Caki2 (cell line): ENCODE measurements around the gene PAPLN. TPM values are rescaled to one million over a fixed set of nuclear protein-coding genes. Genes with fewer than 3 reads are reported as not detected.

Source experiments
- DNase-seq: peaks from one replicate; pipeline ENCODE4 v3.0.0-alpha.2; 2015; ENCODE audit warnings: low read depth
- in situ Hi-C: cut with HindIII; loops from 2 replicates; pipeline ENCODE4 v1.10.0; 2016; ENCODE audit warnings: low sequenced_read_pairs, low pct_unique_long_range_greater_than_20kb, mixed read lengths
- total RNA-seq: library from RNA; depleted of rRNA; stranded (reverse); fragments of >200 nt; shearing (Covaris generic); gene quantifications from 2 replicates; pipeline ENCODE4 v1.2.3, GENCODE V29; 2014; ENCODE audit warnings: low replicate concordance

PAPLN gene
- total RNA-seq, 1 experiment from 2014 or later = 21.2 TPM

DNA sequence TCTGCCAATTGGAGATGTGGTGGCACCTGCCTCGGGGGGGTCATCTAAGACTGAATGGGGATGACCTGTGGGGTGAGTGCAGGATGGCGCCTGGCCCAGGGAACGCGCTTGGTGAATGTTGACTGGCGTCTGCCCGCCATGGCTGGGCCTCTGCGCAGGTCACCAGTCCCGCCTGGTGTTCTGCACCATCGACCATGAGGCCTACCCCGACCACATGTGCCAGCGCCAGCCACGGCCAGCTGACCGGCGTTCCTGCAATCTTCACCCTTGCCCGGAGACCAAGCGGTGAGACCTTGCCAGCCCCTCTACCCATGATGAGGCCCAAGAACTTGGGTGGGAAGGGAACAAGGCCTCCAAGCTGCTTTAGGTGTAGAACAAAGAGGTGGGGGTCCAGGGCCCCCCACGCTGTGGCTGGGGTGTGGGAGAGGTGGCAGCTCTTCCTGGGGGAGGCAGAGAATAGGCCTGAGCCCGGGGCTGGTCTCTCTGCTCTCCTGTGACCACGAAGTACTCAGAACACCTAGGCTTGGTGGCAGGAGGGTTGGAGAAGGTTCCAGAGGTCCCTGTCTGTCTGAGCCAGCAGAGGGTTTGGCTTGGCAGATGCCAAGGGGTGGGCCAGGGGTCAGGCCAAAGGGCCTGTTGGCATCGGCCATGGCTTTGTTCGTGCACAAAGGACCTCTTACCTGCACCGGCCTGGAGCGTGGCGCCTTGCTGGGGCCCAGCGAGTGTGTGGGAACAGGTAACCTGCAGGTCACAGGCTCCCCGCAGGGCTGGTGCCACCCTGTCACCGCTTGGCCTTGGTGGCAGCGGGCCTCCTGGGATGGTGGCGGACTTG is 15.4 kb downstream of the PAPLN start:
- no peak for DNase-seq
- in situ Hi-C loops = no loop called here

DNA sequence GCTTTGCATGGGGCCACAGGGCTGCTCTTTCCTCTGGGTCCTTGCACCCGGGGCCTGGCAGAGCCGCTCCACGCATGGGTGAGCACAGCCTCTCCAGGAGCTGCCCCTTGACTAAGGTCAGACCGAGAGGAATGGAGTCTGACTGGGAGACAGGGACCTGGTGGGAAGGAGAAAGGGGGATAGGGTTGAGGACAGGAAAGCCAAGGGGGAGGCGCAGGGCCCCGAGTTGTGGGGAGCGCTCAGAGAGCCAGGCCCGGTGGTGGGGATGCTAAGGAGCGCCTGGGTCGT is 16.0 kb downstream of the PAPLN start:
- DNase-seq = no peak
- in situ Hi-C loops = no loop called here

DNA sequence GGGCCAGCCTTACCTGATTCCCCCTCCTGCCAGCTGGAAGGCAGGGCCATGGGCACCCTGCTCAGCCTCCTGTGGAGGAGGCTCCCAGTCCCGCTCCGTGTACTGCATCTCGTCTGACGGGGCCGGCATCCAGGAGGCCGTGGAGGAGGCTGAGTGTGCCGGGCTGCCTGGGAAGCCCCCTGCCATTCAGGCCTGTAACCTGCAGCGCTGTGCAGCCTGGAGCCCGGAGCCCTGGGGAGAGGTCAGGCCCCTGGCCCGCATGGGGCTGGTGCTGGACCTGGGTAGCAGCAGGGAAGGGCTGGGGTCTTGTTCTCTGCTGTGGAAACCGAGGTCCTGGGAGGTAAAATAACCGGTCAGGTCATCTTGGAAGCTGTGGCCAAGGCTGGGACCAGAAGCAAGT is 16.4 kb downstream of the PAPLN start:
- in situ Hi-C loops = no loop called here
- DNase-seq = no peak

DNA sequence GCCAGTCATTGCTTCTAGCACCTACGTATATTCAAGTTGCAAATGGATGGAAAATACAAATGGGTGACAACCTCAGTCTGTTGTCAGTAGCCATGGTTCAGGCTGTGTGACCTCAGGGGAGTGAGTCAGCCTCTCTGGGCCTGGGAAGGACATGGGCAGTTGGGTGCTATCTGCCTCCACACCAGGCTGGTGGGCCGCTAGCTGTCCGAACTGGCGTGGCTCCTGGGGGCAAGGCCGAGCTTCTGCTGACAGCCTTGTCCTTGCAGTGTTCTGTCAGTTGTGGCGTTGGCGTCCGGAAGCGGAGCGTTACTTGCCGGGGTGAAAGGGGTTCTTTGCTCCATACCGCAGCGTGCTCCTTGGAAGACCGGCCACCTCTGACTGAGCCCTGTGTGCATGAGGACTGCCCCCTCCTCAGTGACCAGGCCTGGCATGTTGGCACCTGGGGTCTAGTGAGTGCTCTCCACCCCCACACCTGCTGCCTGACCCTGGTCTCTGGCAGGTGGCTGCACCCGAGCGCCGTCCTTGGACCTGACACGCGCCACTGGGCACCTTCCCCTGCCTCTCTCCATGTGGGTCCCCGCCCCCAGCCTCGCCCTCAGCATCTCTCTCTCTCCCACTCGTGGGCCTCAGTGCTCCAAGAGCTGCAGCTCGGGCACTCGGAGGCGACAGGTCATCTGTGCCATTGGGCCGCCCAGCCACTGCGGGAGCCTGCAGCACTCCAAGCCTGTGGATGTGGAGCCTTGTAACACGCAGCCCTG is 17.1 kb downstream of the PAPLN start:
- in situ Hi-C loops = no loop called here
- DNase-seq = no peak

DNA sequence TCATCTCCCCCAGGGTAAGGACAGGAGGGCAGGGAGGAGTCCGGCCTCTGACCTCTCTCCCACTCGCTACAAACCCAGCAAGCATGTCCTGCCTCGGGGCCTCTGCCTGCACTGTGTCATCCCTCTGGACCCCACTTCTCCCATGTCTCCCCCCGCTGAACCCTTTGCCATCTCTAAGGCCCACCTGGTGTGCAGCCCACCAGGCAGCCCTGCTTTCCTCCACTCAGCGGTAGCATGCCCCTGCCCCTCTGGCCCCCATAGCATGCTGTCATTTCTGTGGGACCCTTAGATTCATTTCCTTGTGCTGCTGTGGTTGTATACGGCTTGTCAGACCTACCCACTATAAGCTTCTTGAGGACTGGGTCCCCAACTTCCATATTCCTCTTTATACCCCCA is 17.7 kb downstream of the PAPLN start:
- in situ Hi-C loops = no loop called here
- DNase-seq = no peak

DNA sequence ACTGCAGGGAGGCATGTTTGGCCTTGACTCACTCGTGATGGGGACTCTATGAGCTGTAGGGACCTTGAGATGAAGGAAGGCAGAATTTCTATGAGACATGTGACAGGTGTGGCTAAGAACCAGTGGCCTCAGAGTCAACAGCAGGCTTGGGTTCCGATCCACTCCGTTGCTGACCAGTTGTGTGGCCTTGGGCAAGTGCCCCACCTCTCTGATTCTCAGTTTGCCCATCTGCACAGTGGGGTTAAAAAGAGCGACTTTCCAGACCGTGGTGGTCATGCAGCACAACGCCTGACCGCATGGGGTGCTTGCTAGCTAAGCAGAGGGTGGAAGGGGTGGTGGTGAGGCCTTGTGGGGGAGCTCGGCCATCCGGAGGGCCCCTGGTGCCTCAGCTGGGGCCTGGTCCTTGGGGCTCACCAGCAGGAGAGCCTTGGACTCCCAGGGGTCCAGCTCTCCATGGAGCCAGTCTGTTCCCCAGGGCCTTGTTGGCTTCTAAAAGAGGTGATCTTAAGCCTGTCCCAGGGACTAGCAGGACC is 18.5 kb downstream of the PAPLN start:
- in situ Hi-C loops = no loop called here
- DNase-seq = no peak

DNA sequence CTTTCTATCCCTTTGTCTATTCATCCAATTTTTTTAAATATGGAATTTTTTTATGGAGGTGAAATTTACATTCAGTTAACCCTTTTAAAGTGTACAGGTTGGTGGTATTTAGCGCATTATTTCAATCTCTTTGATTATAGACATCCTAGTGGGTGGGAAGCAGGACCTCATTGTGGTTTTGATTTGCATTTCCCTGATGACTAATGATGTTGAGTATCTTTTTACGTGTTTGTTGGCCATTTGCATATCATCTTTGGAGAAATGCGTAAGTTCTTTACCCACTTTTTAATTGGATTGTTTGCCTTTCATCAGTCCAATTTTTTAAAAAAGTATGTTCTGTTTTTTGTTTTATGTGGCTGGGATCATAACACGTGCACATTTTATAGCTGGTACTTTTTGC is 20.8 kb downstream of the PAPLN start:
- in situ Hi-C loops = no loop called here
- no peak for DNase-seq

DNA sequence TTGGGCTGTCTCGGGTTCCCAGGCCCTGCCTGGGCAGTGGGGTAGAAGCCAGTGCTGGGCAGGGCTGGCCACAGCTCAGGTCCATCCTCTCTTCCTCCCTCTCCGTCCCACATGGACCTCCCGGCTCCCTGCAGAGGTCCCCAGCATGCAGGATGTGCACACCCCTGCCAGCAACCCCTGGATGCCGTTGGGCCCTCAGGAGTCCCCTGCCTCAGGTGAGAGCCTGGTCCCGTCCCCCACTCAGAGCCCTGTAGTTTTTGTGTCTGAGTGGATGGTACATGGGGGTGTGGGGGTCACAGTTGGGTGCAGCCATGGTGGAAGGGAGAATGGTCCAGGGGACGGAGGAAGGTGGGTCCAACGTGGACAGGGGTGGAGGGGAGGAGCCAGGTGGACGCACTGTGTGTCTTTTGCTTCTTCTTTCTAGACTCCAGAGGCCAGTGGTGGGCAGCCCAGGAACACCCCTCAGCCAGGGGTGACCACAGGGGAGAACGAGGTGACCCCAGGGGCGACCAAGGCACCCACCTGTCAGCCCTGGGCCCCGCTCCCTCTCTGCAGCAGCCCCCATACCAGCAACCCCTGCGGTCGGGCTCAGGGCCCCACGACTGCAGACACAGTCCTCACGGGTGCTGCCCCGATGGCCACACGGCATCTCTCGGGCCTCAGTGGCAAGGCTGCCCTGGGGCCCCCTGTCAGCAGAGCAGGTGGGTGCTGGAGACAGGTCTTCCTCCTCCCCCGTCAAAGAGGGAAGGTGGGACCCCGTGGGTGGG is 21.7 kb downstream of the PAPLN start:
- in situ Hi-C loops = no loop called here
- no peak for DNase-seq

DNA sequence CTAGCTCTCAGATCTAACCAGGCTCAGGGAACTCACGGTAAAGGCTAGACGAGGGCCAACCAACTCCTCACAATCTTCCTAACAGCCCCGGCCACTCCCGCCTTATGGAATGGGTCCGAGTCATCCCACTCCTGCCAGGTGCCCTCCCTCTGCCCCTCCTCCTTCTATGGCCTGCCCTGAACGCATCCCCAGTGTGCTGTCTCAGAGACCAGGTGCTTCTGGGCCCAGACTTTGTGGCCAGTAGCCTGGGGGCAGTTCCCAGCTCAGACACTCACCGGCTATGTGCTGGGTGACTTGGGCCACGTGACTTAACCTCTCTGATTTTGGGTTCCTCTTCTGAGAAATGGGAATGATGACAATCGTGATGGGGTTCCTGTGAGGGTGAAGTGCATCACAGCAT is 22.5 kb downstream of the PAPLN start:
- in situ Hi-C loops = no loop called here
- DNase-seq = no peak

DNA sequence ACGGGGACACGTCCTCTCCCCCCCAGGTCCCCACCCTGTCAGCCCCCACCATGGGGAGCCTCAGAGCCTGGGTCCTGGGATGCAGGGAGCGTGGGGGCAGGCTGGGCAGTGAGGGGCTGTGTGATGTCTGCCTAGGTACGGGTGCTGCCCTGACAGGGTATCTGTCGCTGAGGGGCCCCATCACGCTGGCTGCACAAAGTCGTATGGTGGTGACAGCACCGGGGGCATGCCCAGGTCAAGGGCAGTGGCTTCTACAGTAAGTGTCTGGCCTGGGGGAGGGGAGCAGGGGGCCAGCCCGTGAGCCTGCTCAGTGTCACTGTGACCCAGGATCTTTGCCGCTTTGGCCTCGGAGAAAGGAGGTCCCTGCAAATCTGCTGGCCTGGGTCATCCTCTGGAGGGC is 23.3 kb downstream of the PAPLN start:
- DNase-seq = no peak
- in situ Hi-C loops = no loop called here

DNA sequence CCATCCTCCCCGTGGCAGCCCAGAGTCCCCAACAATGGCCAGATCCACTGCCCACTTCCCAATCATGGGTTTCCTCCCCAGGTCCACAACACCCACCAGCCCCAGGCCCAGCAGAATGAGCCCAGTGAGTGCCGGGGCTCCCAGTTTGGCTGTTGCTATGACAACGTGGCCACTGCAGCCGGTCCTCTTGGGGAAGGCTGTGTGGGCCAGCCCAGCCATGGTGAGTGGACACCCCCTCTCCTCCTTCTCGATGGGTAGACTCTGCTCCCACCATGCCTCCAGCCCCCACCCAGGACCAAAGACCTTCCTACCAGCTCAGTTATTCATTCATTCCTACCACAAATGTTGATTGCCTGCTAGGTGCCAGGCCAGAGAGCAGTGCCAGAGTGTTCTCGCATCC is 23.8 kb downstream of the PAPLN start:
- no peak for DNase-seq
- in situ Hi-C loops = no loop called here

DNA sequence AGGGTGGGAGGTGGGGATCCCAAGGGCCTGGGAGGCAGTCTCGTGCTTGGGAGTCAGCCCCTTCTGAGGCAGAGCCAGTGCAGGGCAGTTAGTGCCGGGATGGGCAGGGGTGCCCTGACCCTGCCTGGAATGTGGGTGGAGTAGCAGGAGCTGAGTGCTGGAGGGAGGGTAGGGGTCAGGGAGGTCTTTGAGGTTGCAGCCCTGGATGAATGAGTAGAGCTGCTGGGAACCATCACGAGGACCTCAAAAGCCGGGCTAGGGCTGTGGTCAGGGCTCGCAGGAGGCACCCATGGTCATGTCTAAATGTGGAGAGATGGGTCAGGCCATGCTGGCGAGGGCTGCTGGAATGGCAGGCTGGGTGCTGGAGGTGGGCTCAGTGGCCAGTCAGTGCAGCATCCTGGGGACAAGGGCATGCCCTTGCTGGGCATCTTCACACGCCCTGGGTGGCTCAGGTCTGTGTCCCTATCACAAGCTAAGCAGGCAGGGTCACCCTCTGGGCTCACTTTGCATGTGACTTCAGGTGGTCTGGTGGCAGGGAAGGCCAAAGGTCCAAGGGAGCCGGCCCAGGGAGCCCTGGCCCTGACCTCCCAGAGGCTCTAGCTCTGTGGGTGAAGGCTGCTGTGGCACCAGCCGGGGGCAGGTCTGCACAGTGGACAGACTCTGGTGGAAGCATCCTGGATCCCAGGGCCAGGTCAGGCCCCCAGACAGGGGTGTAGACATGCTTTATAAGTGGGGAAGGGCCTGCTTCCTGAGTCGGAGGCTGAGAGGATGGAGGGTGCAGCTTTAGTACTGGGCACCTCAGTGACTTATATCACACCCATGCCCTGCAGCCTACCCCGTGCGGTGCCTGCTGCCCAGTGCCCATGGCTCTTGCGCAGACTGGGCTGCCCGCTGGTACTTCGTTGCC is 24.5 kb downstream of the PAPLN start:
- no peak for DNase-seq

DNA sequence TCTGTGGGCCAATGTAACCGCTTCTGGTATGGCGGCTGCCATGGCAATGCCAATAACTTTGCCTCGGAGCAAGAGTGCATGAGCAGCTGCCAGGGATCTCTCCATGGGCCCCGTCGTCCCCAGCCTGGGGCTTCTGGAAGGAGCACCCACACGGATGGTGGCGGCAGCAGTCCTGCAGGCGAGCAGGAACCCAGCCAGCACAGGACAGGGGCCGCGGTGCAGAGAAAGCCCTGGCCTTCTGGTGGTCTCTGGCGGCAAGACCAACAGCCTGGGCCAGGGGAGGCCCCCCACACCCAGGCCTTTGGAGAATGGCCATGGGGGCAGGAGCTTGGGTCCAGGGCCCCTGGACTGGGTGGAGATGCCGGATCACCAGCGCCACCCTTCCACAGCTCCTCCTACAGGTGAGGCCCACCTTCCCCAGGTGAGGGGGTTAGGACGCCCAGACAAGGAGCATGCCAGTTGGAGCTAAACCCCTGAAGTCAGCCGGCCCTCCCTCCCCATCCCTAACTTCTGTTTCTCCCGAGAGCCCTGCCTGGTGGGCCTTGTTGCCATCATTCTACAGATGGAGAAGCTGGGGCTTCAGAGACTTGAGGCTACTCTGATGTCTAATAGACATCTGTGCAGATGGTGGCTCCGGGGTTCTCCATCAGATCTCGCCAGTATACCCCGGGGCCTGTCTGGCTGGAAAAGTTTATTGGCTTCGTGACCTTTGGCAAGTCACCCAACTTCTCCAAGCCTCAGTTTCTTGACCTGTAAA is 25.3 kb downstream of the PAPLN start:
- no peak for DNase-seq
- in situ Hi-C loops = no loop called here

More for the DNA sequence above, 24.5 kb downstream of the PAPLN start:
- in situ Hi-C loops = no loop called here

DNA sequence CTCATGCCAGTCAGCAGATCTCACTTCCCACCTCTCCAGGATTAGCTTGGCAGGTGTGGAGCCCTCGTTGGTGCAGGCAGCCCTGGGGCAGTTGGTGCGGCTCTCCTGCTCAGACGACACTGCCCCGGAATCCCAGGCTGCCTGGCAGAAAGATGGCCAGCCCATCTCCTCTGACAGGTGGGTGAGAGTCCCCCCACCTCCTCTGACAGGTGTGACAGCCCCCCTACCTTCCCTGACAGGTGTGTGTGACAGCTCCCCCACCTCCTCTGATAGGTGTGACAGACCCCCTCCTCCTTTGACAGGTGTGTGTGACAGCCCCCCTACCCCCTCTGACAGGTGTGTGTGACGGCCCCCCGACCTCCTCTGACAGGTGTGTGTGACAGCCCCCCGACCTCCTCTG is 26.3 kb downstream of the PAPLN start:
- DNase-seq = no peak
- in situ Hi-C loops = no loop called here

DNA sequence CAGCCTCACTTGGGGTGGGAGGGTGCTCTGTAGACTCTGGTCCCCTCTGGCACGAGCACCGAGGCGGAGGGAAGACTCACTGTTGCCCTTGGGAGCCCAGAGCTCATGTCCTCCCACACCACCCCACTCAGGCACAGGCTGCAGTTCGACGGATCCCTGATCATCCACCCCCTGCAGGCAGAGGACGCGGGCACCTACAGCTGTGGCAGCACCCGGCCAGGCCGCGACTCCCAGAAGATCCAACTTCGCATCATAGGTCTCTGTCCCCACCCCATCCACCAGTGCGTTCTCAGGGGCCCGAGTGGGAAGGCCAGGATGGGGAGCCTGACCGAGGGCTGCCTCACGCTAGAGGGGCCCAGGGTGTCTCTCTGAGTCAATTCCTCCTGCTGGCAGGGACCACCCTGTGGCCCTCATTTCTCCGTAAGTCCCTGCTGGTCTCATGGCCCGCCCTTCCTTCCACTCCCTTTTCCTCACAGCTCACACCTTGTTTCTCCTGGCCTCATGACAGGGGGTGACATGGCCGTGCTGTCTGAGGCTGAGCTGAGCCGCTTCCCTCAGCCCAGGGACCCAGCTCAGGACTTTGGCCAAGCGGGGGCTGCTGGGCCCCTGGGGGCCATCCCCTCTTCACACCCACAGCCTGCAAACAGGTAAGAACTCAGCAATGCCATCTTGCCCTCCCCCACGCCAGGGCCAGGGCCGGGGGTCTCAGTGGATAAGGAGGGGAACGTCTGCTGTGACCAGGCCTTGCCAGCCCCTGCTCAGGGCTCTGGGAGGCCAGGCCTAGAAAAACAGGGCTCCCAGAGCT is 27.0 kb downstream of the PAPLN start:
- DNase-seq = no peak

DNA sequence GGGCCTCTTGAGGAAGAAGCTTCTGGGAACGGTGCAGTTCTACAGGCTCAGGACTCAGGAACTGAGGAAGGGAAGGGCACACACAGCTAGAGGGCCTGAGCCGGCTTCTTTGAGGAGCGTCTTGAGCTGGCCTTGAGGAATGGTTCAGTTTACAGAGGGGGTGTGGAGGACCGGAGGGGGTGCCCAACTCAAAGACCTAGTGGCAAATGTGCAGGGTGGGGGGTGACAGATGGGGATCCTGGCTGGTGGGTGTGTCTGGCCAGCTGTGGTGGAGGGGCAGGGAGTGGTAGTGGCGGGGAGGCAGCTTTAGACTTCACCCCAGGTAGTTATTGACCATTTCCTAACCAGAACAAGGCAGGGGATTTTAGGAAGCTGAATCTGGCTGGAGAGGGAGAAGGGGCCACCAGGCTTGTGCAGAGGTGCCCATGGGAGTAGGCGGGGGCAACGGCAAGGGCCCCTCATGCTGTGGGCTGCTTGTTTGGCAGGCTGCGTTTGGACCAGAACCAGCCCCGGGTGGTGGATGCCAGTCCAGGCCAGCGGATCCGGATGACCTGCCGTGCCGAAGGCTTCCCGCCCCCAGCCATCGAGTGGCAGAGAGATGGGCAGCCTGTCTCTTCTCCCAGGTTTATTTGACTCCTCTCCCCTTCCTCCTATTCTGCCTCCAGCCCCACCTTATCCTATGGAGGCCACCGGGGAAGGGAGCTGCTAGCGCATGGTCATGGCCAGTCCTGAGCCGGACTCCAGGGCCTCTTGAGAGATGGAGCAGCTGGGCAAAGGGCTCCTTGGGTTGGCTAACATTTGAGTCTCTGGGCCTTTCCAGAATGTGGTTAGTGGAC is 27.8 kb downstream of the PAPLN start:
- no peak for DNase-seq
- in situ Hi-C loops = no loop called here

More for the DNA sequence above, 27.0 kb downstream of the PAPLN start:
- in situ Hi-C loops = no loop called here
